HG03196 (cell line): ENCODE results near the gene NFX1.

Source experiments
- ATAC-seq: cut with Tn5 transposase; IDR thresholded peaks from one replicate; pipeline ENCODE4 v1.9.1; 2021; ENCODE audit not compliant: unreplicated experiment

NFX1 gene

GRCh38 chr9:33265211-33265865, 25.0 kb upstream of the NFX1 start:
- ATAC-seq = peak; percentile 1

GRCh38 chr9:33267151-33267767, 23.1 kb upstream of the NFX1 start:
- no peak for ATAC-seq

GRCh38 chr9:33270146-33270545, 20.2 kb upstream of the NFX1 start:
- ATAC-seq = no peak

- no peak for ATAC-seq
Measured at GRCh38 chr9:33272061-33272460, 18.3 kb upstream of the NFX1 start.

GRCh38 chr9:33273266-33273971, 16.9 kb upstream of the NFX1 start:
- no peak for ATAC-seq

GRCh38 chr9:33273972-33274328, 16.4 kb upstream of the NFX1 start:
- no peak for ATAC-seq

- ATAC-seq = no peak
Measured at GRCh38 chr9:33277484-33277883, 12.8 kb upstream of the NFX1 start.

- ATAC-seq = no peak
Measured at GRCh38 chr9:33285502-33285901, 4.8 kb upstream of the NFX1 start.

- no peak for ATAC-seq
Measured at GRCh38 chr9:33287087-33287490, 3.2 kb upstream of the NFX1 start.

GRCh38 chr9:33288235-33288634, 2.1 kb upstream of the NFX1 start:
- no peak for ATAC-seq

- no peak for ATAC-seq
Measured at GRCh38 chr9:33288828-33289483, 1.4 kb upstream of the NFX1 start.

GRCh38 chr9:33289496-33289895, 820 bp upstream of the NFX1 start:
- ATAC-seq = no peak

GRCh38 chr9:33289936-33290246, 425 bp upstream of the NFX1 start:
- ATAC-seq = no peak

GRCh38 chr9:33291031-33291397, 698 bp downstream of the NFX1 start:
- no peak for ATAC-seq

- ATAC-seq = no peak
Measured at GRCh38 chr9:33291901-33292300, 1.6 kb downstream of the NFX1 start.

- no peak for ATAC-seq
Measured at GRCh38 chr9:33293782-33294181, 3.5 kb downstream of the NFX1 start.

- no peak for ATAC-seq
Measured at GRCh38 chr9:33294670-33295432, 4.5 kb downstream of the NFX1 start.

- no peak for ATAC-seq
Measured at GRCh38 chr9:33295571-33295970, 5.3 kb downstream of the NFX1 start.

- ATAC-seq = peak; percentile 76
Measured at GRCh38 chr9:33297432-33297831, 7.1 kb downstream of the NFX1 start.

- ATAC-seq = no peak
Measured at GRCh38 chr9:33300546-33300945, 10.2 kb downstream of the NFX1 start.

GRCh38 chr9:33304362-33304761, 14.0 kb downstream of the NFX1 start:
- ATAC-seq = no peak
